GM08714 (cell line): ENCODE measurements around the gene VPS16.
A peak's percentile ranks its signal among the peaks of the same experiment; 100 is the strongest.

Experiments used
- H3K4me3 ChIP-seq: fragments of 200-500 bp; sonication (Bioruptor generic); 2 replicates; pipeline ENCODE4 v1.5.1; 2014; ENCODE audit warnings: mild to moderate bottlenecking, low read length, inconsistent platforms
- ZNF274 ChIP-seq: IDR thresholded peaks from 2 replicates; pipeline ENCODE4 v1.6.1; 2012; ENCODE audit warnings: mild to moderate bottlenecking, low read depth, low read length

Gene VPS16

DNA sequence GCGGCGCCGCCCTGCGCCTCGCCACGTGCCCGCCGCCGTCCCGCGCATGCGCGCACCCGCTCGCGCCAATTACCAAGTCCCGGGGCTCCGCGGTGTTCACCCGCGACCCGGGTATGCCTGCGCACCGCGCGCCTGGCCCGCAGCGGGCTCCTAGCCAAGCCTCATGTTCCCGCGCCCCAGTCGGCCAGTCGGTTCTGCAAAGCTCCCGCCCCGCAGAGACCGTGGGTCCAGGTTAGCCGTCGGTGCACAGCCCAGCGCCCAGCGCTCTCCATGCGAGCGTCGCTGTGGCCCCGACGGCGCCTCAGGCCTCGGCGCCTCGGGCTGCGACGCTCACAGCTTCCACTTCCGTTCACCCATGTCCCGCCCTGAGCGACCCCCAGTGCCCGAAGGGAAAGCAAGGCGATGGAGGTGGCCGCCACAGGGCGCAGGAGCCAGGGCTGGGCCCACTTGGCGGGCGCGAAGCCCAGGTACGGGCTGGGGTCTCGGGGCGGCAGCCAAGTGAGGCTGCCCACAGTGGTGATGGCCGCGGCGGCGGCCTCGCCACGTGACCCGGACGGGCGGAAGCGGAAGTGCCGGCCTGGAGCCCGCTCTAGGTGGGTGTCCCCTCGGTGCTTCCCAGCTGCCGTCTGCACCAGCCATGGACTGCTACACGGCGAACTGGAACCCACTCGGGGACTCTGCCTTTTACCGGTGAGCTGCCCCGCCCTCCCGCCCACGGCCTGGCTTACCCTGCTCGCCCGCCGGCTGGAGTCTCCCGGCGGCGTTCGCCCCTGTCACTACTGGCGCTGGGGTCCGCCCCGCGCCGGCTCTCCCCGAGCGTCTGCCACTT lies at the start of gene VPS16, which contains the start of gene PCED1A:
TSS of gene VPS16 (plus strand) at position 608 of the 829 bp plus-strand sequence. CDS start at position 638, 30 bp downstream.
TSS of gene PCED1A (minus strand) at position 518 of the 829 bp plus-strand sequence. CDS start 743 bp downstream, outside the sequence.
- no peak for TF ChIP-seq ZNF274
- H3K4me3 ChIP-seq: peak within 1 kb of the TSS; percentile 91

DNA sequence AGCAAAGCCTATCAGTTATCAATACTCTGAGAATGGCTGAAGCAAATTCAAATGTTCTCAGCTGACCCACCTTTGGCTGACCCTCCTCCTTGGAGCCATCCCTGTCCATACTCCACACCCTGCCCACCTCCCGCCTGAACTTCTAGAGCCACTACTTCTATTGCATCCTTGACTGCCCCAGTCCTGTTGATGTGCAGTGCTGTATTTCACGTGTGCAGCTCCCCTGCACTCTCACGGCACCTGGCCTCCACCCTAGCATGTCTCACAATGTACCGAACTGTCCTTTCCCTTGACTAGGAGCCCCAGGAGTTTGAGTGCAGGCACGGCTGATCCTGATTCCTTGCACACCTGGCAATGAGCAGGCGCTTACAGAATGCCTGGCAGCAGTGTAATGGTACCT lies 47.1 kb upstream of the VPS16 start:
- TF ChIP-seq ZNF274: no peak
- H3K4me3 ChIP-seq: no peak overlapping the region

DNA sequence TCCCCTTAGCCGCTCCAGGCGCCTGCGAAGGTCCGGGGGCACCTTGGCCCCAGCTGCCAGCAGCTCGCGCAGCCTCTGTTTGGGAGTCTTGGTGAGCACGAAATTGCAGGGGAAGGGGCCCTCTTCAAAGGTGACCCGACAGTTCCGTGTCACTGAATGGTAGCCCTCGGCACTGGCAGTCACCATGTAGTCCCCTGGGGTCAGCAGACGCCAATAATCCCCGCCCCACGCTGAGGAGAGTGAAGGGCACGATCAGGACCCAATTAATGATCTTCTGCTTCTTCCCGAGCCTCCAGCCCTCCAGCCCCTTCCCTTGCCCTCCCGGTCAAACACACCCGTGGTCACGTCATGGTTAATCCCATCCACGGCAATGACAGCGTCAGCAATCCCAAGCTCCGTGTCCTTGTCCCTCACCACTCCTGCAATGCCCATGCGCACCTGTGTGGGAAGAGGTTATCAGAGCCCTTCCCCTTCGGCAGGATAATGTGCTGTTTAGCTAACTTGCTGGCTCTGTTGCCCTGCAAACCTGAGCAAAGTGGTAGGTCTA lies 46.3 kb upstream of the VPS16 start:
- no peak overlapping the region for H3K4me3 ChIP-seq
- TF ChIP-seq ZNF274: no peak

DNA sequence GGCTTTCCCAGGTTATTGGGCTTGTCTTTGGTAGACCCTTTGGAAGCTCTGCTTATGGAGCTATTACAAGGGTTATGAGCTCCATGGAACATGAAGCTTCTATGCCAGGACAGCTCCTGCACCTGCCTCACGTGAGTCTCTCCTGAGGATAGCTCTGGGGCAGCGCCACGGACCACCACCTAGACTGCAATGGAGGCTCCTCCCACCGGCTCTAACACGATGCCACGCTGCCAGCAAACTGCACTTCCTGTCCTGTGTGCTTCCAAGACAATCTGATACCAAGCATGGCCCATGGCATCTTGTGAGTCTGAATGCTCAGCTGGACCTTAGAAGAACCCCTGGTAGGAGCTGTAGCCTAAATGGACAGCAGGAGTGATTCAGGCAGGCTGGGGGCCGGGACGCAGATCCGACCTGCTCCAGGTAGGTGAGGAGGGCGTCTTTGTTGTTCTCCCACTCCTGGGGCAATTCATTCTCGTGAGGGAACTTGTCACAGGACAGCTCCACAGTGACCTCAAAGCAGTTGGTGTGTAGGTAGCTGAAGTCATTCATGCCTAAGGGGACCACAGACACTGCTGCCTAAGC lies 45.6 kb upstream of the VPS16 start:
- TF ChIP-seq ZNF274: no peak
- no peak overlapping the region for H3K4me3 ChIP-seq

DNA sequence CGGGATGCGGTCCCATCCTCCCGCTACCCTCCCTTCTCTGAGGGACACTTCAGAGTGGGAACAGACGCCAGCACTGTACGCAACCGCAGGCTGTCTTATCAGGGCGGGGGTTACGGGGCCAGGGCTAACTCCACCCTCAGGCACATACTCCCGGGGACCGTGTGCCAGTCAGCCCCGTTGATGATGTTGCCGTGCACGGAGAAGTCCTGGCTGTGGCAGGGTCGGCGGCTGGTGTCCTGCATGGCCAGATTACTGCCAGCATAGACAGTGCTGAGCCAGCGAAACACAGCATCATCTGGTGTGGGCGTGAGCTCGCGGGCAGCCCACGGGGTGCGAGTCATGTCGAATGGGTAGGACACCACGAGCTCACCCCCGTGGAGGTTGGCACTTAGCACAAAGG lies 45.1 kb upstream of the VPS16 start:
- H3K4me3 ChIP-seq: no peak overlapping the region
- TF ChIP-seq ZNF274: no peak

DNA sequence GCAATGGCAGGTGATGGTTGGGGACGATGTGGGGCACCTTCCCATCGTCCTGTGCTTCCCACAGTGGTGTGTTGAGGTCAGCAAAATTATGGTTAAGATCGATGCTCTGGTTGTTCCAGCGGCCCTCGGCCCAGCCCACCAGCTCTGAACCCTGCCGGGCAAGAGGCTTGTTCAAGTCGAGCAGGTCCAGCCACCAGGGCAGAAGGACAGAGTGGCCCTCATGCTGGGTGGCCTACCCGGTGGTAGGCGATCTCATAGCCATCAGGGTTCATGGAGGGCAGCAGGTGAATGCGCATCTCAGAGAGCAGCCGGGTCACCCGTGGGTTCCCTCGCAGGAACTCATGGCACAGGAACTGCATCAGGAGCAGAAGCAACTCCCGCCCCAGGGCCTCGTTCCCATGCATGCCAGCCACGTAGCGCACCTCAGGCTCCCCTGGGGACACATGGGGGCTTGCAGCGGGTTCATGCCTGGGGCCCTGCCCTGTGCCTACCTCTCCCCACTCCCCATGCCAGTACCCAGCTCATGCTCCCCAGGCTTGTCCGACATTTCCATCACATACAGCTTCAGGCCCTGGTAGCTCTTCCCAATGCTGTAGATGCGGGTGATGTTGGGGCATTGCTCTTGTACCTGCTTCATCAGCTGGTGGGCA lies 44.4 kb upstream of the VPS16 start:
- no peak overlapping the region for H3K4me3 ChIP-seq
- TF ChIP-seq ZNF274: no peak

DNA sequence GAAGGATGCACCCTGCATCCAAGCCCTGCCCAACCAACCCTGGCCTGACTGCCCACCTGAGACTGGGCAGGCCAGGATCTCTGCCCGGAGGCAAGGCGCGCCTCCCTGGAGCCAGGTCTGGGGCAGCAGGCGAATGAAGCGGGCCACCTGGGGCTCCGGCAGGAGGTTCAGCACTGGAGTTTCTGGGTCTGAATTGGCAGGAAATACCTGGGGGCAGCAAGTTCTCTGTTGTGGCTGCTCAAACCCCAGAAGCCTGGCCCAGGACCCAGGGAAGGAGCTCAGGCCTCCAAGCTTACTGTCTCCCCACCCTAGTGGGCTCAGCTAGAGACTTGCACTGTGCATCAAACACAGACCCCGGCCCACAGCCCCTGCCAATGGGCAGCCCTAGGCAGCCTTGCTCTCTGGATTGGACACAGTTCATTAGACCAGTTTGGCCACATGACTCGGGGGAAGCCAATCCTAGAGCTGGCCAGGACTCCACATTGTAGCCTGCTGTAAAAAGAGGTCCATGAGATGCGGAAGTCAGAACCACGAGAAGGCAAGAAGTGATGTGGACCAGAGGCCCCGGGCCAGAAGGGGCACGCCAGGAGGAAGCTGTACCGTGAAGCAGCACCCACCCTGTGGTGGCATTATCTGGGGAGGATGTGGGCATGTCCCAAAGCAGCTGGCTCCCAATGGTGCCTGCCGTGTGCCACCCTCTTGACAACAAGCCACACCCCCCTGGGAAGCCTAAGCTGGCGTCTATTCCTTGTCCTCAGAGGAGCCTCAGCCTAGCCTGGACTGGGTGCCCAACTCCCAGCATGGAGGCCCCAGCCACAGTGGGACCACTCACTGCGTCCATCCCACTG lies 43.2 kb upstream of the VPS16 start:
- no peak overlapping the region for H3K4me3 ChIP-seq
- TF ChIP-seq ZNF274: no peak

DNA sequence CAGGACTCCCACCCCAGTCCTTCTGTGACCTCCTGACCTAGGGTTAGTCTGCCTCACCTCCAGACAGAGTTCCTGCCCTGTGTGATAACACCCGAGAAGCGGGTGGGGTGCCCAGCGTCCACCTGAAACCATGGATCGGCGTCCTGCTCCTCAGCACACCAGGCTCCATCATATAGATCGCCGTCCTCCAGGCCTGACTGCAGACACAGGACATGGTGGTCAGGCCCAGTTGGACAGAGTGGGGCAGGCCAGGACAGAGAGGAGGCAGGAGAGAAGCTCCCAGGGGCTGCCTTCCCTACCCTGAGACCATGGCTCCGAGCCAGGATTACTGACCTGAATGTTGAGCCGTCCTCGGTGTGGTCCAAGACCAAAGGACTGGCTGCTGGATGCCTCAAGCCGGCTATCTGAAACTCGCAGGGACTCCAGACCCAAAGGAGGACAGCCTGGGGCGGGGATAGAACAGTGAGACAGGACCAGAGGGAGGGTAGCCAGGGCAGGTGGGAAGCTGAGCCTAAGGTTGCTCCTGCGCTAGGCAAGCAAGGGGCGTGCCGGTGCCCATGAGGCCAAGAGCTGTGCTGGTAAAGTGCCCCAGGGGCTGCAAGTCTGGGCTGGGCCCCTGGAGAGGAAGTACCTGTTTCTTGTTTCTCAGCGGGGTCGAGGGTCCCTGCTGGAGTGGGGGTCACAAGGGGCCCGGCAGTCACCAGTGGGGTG lies 42.3 kb upstream of the VPS16 start:
- H3K4me3 ChIP-seq: no peak overlapping the region
- no peak for TF ChIP-seq ZNF274

DNA sequence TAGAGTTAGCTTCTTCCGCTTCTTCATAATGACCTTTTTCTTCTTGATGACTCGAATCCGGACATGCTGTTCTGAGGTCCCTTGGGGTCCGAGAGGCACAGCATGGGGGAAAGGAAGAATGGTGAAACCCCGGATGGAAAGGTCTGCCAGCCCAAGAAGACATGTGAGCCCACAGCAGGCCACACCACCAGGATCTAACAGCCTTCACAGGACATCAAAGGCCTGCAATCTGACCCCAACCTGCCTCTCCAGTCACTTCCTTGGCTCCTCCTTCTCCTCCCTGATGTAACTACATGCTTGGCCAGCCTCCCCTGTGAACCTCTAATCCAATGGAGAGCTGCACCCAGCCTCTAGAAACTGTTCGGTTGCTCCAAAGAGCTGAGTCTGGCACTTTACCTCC lies 41.7 kb upstream of the VPS16 start:
- peak overlapping the region; percentile 85; the same call in 1 of the 2 replicates for H3K4me3 ChIP-seq
- no peak for TF ChIP-seq ZNF274

DNA sequence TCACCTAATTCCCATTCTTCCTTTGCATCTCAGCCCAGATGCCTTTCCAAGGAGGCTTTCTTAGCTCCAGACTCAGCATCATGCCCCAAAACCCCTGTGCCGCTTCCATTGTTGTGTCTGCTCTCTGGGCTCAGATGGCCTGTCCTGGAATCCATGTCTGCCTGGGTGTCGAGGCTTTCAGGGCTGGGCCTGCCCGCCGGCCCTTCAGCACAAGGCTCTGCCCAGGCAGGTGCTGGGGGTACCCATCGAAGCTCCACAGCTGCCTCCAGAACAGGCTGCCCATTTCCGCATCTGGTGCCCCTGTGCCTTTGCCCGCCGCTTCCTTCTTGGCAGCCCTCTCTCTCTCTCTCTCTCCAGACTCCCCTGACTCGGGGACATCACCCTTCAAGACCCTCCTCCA lies 41.3 kb upstream of the VPS16 start:
- peak overlapping the region; percentile 85; the same call in 1 of the 2 replicates for H3K4me3 ChIP-seq

DNA sequence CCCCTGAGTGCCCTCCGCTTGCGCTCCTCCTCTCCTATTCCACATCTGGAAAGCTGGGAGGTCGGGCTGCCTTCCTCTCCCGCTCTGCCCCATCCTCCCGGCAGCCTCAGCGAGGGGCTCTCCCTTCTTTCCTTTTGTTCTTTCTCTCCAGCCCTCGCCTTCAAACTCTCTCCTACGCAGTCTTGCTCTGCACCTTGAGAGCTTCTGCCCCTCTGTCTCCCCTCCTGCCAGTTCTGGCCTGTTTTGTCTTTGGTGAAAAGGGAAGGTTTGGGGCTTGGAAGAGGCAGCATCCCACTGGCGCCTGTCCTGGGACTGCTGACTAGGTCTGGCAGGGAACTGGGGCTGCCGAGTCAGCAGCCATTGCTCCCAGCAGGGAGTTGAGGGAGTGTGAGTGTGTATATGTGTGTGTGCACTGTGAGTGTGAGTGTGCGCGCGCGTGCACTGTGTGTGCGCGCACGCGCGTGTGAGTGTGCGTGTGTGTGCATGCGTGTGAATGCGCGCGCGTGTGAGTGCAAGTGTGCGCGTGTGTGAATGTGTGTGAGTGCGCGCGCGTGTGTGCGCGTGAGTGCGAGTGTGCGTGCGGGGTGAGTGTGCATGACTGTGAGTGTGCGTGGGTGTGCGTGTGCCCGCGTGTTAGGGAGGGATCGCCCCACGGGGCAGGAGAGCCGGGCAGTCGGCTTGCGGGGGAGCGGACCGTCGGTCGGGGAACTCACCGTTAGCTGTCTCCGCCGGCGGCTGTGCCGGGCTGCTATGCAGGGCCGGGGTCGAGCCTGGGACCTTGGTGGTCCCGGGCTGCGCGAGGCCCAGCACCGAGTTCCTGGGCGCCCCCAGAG lies 40.6 kb upstream of the VPS16 start:
- no peak for TF ChIP-seq ZNF274
- peak overlapping the region; percentile 85; the same call in 1 of the 2 replicates for H3K4me3 ChIP-seq

More for the DNA sequence above, 41.3 kb upstream of the VPS16 start:
- no peak for TF ChIP-seq ZNF274
